ENCODE results near the gene CRIP2.

DNA sequence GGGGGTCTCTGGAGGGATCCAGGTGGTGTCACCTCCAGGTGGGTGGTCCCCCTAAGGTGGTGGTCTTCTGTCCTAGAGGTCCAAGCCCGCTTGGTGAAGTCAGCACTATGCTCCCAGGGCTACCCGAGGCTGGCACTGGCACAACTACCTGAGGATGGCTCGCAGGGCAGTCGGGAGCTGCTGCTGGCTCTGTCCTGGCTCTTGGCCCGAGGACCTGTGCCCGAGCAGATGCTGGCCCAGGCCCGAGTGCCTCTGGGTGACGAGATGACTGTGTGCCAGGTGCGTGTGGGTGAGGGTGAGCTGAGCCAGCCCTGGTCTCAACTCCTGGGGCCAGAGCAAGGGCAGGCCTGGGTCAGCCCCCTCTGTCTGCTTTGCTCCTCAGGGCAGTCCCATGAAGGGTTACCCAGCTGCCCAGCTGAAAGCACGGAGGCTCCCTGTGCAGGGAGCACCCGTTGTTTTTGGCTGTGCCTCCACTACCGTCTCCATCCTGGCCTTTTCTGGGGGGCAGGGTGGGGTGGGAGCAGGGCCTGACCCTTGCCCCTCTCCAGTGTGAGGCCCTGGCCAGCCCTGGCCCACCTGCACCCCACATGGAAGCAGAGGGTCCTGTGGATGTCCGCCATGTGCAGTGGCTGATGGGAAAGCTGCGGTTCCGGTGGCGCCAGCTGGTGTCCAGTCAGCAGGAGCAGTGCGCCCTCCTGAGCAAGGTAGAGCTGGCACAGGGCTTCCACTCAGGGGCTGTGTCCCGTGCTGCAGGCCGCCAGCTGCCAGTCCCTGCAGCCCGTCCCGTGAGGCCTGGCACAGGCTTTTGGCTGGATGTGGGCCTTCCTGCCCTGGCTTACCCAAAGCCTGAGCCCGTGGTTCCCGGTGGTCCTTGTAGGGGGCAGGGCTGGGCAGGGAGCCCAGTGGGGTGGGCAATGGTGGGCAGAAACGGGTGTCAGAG, 17.7 kb downstream of the CRIP2 start:
- TF ChIP-seq, protein P1, sequence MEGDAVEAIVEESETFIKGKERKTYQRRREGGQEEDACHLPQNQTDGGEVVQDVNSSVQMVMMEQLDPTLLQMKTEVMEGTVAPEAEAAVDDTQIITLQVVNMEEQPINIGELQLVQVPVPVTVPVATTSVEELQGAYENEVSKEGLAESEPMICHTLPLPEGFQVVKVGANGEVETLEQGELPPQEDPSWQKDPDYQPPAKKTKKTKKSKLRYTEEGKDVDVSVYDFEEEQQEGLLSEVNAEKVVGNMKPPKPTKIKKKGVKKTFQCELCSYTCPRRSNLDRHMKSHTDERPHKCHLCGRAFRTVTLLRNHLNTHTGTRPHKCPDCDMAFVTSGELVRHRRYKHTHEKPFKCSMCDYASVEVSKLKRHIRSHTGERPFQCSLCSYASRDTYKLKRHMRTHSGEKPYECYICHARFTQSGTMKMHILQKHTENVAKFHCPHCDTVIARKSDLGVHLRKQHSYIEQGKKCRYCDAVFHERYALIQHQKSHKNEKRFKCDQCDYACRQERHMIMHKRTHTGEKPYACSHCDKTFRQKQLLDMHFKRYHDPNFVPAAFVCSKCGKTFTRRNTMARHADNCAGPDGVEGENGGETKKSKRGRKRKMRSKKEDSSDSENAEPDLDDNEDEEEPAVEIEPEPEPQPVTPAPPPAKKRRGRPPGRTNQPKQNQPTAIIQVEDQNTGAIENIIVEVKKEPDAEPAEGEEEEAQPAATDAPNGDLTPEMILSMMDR (IDR thresholded peaks at IDR 0.05) = no peak
- no peak for TF ChIP-seq POLR2A (IDR thresholded peaks at IDR 0.05)
